HEK293T (cell line): ENCODE measurements around the gene AGPS.
"Not testable (repeated sequence)": the region's sequence is repeated elsewhere in the genome, so short reads cannot be mapped to it uniquely, and the experiment has no call there.

ENCODE experiments used
- CTCF ChIA-PET: fragments of 350-600 bp; formaldehyde crosslinking; extraction: SDS; loops from one replicate; lab custom pipeline; 2021; ENCODE audit warnings: antibody characterized with exemption, inconsistent platforms; lab: Yijun Ruan, JAX
- POLR2A ChIA-PET: fragments of 350-600 bp; formaldehyde crosslinking; extraction: SDS; loops from one replicate; lab custom pipeline; 2020; ENCODE audit warnings: antibody characterized with exemption, inconsistent platforms; lab: Yijun Ruan, JAX
- DNase-seq: peaks from one replicate; pipeline ENCODE4 v3.0.0; 2012; ENCODE audit warnings: mixed read lengths; ENCODE audit errors: extremely low spot score
- ARNT ChIP-seq: fragments of 450-650 bp; IDR thresholded peaks from 2 replicates; pipeline ENCODE4 v1.6.1; 2017; ENCODE audit warnings: mild to moderate bottlenecking
- BHLHE40 ChIP-seq: fragments of 450-650 bp; IDR thresholded peaks from 2 replicates; pipeline ENCODE4 v1.6.1; 2016; ENCODE audit warnings: mild to moderate bottlenecking, moderate library complexity, borderline replicate concordance
- CTBP1 ChIP-seq: fragments of 450-650 bp; IDR thresholded peaks from 2 replicates; pipeline ENCODE4 v1.6.1; 2016; ENCODE audit warnings: borderline replicate concordance
- ELF4 ChIP-seq: fragments of 450-650 bp; IDR thresholded peaks from 2 replicates; pipeline ENCODE4 v1.6.1; 2017; ENCODE audit warnings: antibody characterized with exemption
- FOXA1 ChIP-seq: fragments of 450-650 bp; IDR thresholded peaks from 2 replicates; pipeline ENCODE4 v1.6.1; 2016; ENCODE audit warnings: mild to moderate bottlenecking
- FOXK2 ChIP-seq: fragments of 450-650 bp; IDR thresholded peaks from 2 replicates; pipeline ENCODE4 v1.6.1; 2016; ENCODE audit warnings: mild to moderate bottlenecking
- FOXM1 ChIP-seq: fragments of 450-650 bp; IDR thresholded peaks from 2 replicates; pipeline ENCODE4 v1.6.1; 2017; ENCODE audit warnings: mild to moderate bottlenecking, borderline replicate concordance
- HDGF ChIP-seq: fragments of 450-650 bp; IDR thresholded peaks from 2 replicates; pipeline ENCODE4 v1.6.1; 2017; ENCODE audit warnings: antibody characterized with exemption, borderline replicate concordance
- L3MBTL2 ChIP-seq: fragments of 450-650 bp; conservative IDR thresholded peaks from 2 replicates; pipeline ENCODE4 v1.6.1; 2016; ENCODE audit warnings: mild to moderate bottlenecking
- LEF1 ChIP-seq: fragments of 450-650 bp; IDR thresholded peaks from 2 replicates; pipeline ENCODE4 v1.6.1; 2017; ENCODE audit warnings: mild to moderate bottlenecking, borderline replicate concordance
- NFRKB ChIP-seq: fragments of 450-650 bp; IDR thresholded peaks from 2 replicates; pipeline ENCODE4 v1.6.1; 2016; ENCODE audit warnings: mild to moderate bottlenecking, moderate library complexity
- PKNOX1 ChIP-seq: fragments of 450-650 bp; IDR thresholded peaks from 2 replicates; pipeline ENCODE4 v1.6.1; 2016
- SP1 ChIP-seq: fragments of 450-650 bp; IDR thresholded peaks from 2 replicates; pipeline ENCODE4 v1.6.1; 2017
- SUZ12 ChIP-seq: fragments of 450-650 bp; IDR thresholded peaks from 2 replicates; pipeline ENCODE4 v1.6.1; 2016; ENCODE audit warnings: mild to moderate bottlenecking
- TARDBP ChIP-seq: fragments of 450-650 bp; IDR thresholded peaks from 2 replicates; pipeline ENCODE4 v1.6.1; 2016
- ZNF384 ChIP-seq: fragments of 450-650 bp; IDR thresholded peaks from 2 replicates; pipeline ENCODE4 v1.6.1; 2016

Gene AGPS

GRCh38 chr2:177348733-177349693, 43.6 kb upstream of the AGPS start:
- POLR2A ChIA-PET: no interaction called here
- no peak for TF ChIP-seq FOXM1
- TF ChIP-seq FOXA1: no peak
- TF ChIP-seq LEF1: no peak
- no peak for TF ChIP-seq ZNF384
- no peak for TF ChIP-seq HDGF
- TF ChIP-seq ELF4: no peak
- TF ChIP-seq FOXK2: no peak
- no peak for TF ChIP-seq CTBP1
- no peak for TF ChIP-seq L3MBTL2
- TF ChIP-seq BHLHE40: no peak
- TF ChIP-seq PKNOX1: no peak
- TF ChIP-seq SP1: no peak
- TF ChIP-seq TARDBP: no peak
- TF ChIP-seq ARNT: no peak
- TF ChIP-seq SUZ12: no peak
- TF ChIP-seq NFRKB: no peak
- CTCF ChIA-PET: no interaction called here
- no peak for DNase-seq

- DNase-seq, CTCF ChIA-PET, POLR2A ChIA-PET: not testable (repeated sequence)
These were observed 41.9 kb upstream of the AGPS start for GRCh38 chr2:177350624-177351023.

GRCh38 chr2:177351121-177351520, 41.5 kb upstream of the AGPS start:
- CTCF ChIA-PET, DNase-seq, POLR2A ChIA-PET: not testable (repeated sequence)

- CTCF ChIA-PET: no interaction called here
- POLR2A ChIA-PET: no interaction called here
- DNase-seq: no peak
- no peak for TF ChIP-seq FOXK2
- TF ChIP-seq ARNT: no peak
- TF ChIP-seq BHLHE40: no peak
- TF ChIP-seq SP1: no peak
- TF ChIP-seq NFRKB: no peak
- TF ChIP-seq ZNF384: no peak
- no peak for TF ChIP-seq ELF4
- TF ChIP-seq CTBP1: no peak
- no peak for TF ChIP-seq PKNOX1
- TF ChIP-seq TARDBP: no peak
- no peak for TF ChIP-seq LEF1
These were observed 40.0 kb upstream of the AGPS start for GRCh38 chr2:177352441-177353186.

GRCh38 chr2:177353187-177353478, 39.4 kb upstream of the AGPS start:
- DNase-seq: no peak
- CTCF ChIA-PET: no interaction called here
- no peak for TF ChIP-seq FOXK2
- no peak for TF ChIP-seq ELF4
- no peak for TF ChIP-seq CTBP1
- TF ChIP-seq ARNT: no peak
- no peak for TF ChIP-seq NFRKB
- no peak for TF ChIP-seq LEF1
- no peak for TF ChIP-seq BHLHE40
- no peak for TF ChIP-seq ZNF384
- TF ChIP-seq SUZ12: no peak
- TF ChIP-seq FOXA1: no peak
- no peak for TF ChIP-seq HDGF
- TF ChIP-seq L3MBTL2: no peak
- no peak for TF ChIP-seq PKNOX1
- TF ChIP-seq SP1: no peak
- no peak for TF ChIP-seq TARDBP
- TF ChIP-seq FOXM1: no peak
- POLR2A ChIA-PET: no interaction called here

GRCh38 chr2:177354541-177354940, 38.0 kb upstream of the AGPS start:
- DNase-seq, CTCF ChIA-PET: not testable (repeated sequence)

GRCh38 chr2:177355874-177356273, 36.7 kb upstream of the AGPS start:
- POLR2A ChIA-PET: no interaction called here
- TF ChIP-seq FOXA1 (no peak), CTBP1 (no peak), LEF1 (no peak), L3MBTL2 (no peak), HDGF (no peak), TARDBP (no peak), NFRKB (no peak), ELF4 (no peak), ARNT (no peak), BHLHE40 (no peak), FOXM1 (no peak), ZNF384 (no peak), SP1 (no peak), SUZ12 (no peak), PKNOX1 (no peak), FOXK2 (no peak)
- CTCF ChIA-PET: no interaction called here
- DNase-seq: no peak

More at GRCh38 chr2:177354541-177354940, 38.0 kb upstream of the AGPS start:
- POLR2A ChIA-PET: not testable (repeated sequence)
